Gastrocnemius medialis (tissue), 4 donors: Measurements from ENCODE around the gene ST7.
"Not testable (repeated sequence)": the region's sequence is repeated elsewhere in the genome, so short reads cannot be mapped to it uniquely, and the experiment has no call there.

Experiments
- CTCF ChIP-seq, 5 experiments: fragments of 450-650 bp in 3 of 5; fragments of 200-600 bp in 2 of 5; sonication (generic) in 2 of 5; IDR thresholded peaks in 4 of 5; conservative IDR thresholded peaks in 1 of 5; 1 replicate in 4 of 5; 2 replicates in 1 of 5; pipeline ENCODE4 v1.5.1; 2016 to 2019; ENCODE audit warnings: antibody characterized with exemption in 5 of 5, mild to moderate bottlenecking in 3 of 5, moderate library complexity in 3 of 5
- POLR2A ChIP-seq, 2 donors: fragments of 450-650 bp; IDR thresholded peaks; one replicate each; pipeline ENCODE4 v1.6.1; 2017; ENCODE audit warnings: antibody characterized with exemption in 2 of 2, mild to moderate bottlenecking in 2 of 2, moderate library complexity in 2 of 2

GRCh38 chr7:116975024-116975423 lies 21.7 kb downstream of the ST7 start:
- TF ChIP-seq CTCF (IDR thresholded peaks at IDR 0.05 in 4 of 5, conservative IDR thresholded peaks at IDR 0.05 in 1 of 5); POLR2A (IDR thresholded peaks at IDR 0.05): not testable (repeated sequence)
